Peyer's patch (tissue), 4 donors: ENCODE results near the gene KCNMA1.

Source experiments
- POLR2A ChIP-seq, 2 donors: fragments of 450-650 bp; IDR thresholded peaks; one replicate each; pipeline ENCODE4 v1.5.1; 2017; ENCODE audit warnings: antibody characterized with exemption in 2 of 2, mild to moderate bottlenecking in 2 of 2, moderate library complexity in 2 of 2
- TF ChIP-seq, protein P1 (sequence below), 6 experiments: fragments of 450-650 bp in 4 of 6; fragments of 200-600 bp in 2 of 6; sonication (generic) in 1 of 6; IDR thresholded peaks; one replicate each; pipeline ENCODE4 v1.5.1; 2017 to 2019; ENCODE audit warnings: antibody characterized with exemption in 6 of 6, mild to moderate bottlenecking in 3 of 6, moderate library complexity in 1 of 6

DNA sequence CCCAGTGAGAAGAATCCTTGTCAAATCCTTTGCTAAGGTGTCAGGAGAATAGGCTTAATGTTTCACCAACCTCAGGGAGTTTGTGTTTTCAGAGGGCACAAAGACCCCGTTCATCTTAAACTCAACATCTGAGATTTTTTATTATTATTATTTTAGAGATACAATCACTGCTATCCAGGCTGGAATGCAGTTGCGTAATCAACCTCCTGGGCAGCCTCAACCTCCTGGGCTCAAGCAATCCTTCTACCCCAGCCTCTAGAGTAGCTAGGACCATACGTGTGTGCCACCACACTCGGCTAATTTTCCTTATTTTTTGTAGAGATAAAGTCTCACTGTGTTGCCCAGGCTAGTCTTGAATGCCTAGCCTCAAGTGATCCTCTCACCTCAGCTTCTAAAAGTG, 599.2 kb downstream of the KCNMA1 start:
- TF ChIP-seq, protein P1, sequence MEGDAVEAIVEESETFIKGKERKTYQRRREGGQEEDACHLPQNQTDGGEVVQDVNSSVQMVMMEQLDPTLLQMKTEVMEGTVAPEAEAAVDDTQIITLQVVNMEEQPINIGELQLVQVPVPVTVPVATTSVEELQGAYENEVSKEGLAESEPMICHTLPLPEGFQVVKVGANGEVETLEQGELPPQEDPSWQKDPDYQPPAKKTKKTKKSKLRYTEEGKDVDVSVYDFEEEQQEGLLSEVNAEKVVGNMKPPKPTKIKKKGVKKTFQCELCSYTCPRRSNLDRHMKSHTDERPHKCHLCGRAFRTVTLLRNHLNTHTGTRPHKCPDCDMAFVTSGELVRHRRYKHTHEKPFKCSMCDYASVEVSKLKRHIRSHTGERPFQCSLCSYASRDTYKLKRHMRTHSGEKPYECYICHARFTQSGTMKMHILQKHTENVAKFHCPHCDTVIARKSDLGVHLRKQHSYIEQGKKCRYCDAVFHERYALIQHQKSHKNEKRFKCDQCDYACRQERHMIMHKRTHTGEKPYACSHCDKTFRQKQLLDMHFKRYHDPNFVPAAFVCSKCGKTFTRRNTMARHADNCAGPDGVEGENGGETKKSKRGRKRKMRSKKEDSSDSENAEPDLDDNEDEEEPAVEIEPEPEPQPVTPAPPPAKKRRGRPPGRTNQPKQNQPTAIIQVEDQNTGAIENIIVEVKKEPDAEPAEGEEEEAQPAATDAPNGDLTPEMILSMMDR (IDR thresholded peaks at IDR 0.05) = no peak
- TF ChIP-seq POLR2A (IDR thresholded peaks at IDR 0.05) = no peak
